GM21367 (cell line): ENCODE results near the gene TRIM7.
"Not testable (repeated sequence)": the region's sequence is repeated elsewhere in the genome, so short reads cannot be mapped to it uniquely, and the experiment has no call there.

Experiments used
- ATAC-seq: cut with Tn5 transposase; IDR thresholded peaks from one replicate; pipeline ENCODE4 v1.9.1; 2021; ENCODE audit not compliant: unreplicated experiment

Gene TRIM7

DNA sequence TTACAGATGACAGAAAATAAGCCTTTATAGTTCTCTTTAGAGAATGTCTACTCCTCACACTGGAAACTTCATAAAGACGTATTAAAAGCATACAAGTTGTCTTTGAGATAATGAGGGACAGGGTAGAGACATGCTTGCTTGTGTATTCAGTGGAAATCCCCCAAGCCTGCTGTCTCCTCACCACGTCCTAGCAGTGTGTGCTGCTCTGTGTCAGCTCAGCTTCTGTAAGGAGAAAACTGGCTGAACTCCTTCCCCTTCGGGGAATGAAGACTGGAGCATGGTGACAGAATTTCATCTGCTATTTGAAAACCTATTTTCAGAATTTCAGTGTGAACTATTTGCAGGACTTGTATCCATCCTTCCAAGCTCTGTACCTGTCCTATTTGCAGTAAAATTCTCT lies 48.2 kb downstream of the TRIM7 start:
- no peak for ATAC-seq

GRCh38 chr5:181153814-181154213 lies 51.2 kb downstream of the TRIM7 start:
- ATAC-seq = no peak

- ATAC-seq = no peak
These were observed 52.6 kb downstream of the TRIM7 start for GRCh38 chr5:181152406-181152805.

- no peak for ATAC-seq
These were observed 53.9 kb downstream of the TRIM7 start for GRCh38 chr5:181151146-181151545.

DNA sequence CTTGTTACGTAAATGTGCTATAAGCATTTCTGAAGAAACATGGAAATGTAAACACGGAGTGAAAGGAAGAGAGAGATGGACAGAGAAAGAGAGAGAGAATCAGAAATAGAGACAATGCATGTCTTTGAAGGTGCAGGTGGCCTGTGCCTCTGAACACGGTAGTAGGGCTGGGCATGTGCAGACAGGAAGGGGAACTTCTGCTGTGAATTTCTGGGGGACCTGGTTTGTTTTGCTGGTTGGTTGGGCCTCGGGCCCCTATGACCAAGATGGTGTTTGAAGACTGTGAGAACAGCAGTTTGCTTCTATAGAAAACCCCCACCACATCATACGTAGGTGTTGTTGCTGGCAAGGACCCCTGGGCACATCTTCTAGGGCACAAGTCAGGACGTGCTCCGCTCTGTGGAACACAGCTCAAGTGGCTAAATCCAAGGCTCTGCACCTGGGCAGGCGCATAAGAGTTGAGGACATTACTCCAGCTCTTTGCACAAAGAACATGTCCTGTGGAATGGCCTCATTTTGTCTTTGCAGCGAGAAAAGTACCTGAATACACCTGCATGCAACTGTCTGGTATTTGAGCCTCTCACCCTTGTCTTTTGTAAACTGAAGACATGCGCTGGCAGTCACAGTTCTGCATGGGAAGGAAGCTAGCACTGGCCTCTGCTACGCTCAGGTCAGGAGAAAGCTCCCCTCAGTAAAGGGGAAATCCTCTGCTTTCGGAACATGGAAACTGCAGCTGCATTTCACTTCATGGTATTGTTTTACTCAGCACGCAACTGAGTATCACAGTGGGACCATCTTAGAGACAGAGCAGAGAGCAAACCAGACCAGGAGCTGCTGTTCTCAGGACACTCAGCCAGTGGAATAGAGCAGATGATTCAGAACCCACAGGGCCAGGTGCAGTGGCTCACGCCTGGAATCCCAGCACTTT lies 54.9 kb downstream of the TRIM7 start:
- no peak for ATAC-seq

DNA sequence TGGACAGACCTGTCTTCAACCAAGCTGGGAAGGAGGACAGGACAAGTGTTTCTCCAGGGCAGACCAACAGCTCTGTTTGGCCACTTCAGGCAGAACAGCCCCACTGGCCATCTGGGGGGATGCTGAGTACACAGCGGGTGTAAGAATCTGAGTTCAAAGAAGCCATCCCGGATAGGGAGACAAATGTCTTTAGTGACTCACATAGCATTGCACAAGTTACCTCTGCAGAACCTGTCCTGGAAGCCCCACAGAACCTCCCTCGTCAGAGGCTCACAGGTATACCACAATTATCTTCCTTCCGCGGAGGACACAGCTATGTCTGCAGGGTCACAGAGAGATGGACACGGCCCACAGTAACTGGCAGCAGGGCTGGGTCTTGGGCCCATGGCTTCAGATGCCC lies 55.6 kb downstream of the TRIM7 start:
- no peak for ATAC-seq

GRCh38 chr5:181146927-181147636 lies 57.9 kb downstream of the TRIM7 start, which contains the start of gene OR2V2:
TSS of gene OR2V2 (plus strand) at chr5:181147586. CDS start at chr5:181154943, 7,357 bp downstream.
- ATAC-seq = not testable (repeated sequence)

GRCh38 chr5:181145133-181145532 lies 59.9 kb downstream of the TRIM7 start:
- ATAC-seq = no peak
